ENCODE measurements around the gene NFKBIA. TPM values are rescaled to one million over a fixed set of nuclear protein-coding genes. Genes with fewer than 3 reads are reported as not detected.

Gene NFKBIA
- total RNA-seq, 1 experiment from 2014 or later: 99.4 TPM

DNA sequence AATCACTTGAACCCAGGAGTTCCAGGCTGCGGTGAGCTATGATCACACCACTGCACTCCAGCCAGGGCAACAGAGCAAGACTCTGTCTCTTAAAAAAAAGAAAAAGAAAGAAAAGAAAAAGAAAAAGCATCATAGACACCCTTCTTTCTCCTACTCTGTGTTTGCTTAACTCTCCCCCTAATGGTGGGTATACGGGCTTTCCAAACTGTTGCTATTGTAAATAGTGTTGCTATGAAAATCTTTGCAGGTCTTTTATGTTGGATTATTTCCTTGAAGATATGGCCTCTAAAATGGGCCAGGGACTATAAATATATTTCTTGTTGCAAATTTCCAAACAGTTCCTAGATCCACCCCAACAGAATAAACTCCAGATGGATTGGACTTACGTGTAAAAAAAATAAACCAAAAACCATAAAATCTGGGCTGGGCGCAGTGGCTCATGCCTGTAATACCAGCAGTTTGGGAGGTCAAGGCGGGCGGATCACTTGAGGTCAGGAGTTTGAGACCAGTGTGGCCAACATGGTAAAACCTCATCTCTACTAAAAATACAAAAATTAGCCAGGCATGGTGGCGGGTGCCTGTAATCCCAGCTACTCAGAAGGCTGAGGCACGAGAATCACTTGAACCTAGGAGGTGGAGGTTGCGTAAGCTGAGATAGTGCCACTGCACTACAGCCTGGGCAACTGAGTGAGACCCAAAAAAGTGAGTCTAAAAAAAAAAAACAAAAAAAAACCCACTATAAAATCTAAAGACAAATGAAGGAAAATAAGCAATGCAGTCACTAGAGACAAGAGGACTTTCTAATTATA, 25.9 kb downstream of the NFKBIA start:
- intact Hi-C loops (cut with micrococcal nuclease; ENCODE audit: unreplicated experiment): no loop called here
- no TSS peak for BruUV-seq (replicated peaks)

GRCh38 chr14:35375558-35376025, 29.0 kb downstream of the NFKBIA start:
- ChIA-PET CTCF (interaction anchor here (0.5 kb wide), 1 partner anchor 123 kb away, joined by 9 read pairs; no protein-coding TSS in a partner anchor), POLR2A (interaction anchor here (0.7 kb wide), 1 partner anchor 8 kb away, joined by 16 read pairs; no protein-coding TSS in a partner anchor)
- TF ChIP-seq POLR2AphosphoS5 (IDR thresholded peaks at IDR 0.05; ENCODE audit: low read depth, low read length) (no peak), SIN3A (IDR thresholded peaks at IDR 0.05; ENCODE audit: borderline replicate concordance, insufficient read depth, low read depth, low read length) (no peak), TCF7L2 (IDR thresholded peaks at IDR 0.05; ENCODE audit: low read depth, low read length) (no peak), CTCF (IDR thresholded peaks at IDR 0.05) (no peak)
- TF ChIP-seq, protein P1, sequence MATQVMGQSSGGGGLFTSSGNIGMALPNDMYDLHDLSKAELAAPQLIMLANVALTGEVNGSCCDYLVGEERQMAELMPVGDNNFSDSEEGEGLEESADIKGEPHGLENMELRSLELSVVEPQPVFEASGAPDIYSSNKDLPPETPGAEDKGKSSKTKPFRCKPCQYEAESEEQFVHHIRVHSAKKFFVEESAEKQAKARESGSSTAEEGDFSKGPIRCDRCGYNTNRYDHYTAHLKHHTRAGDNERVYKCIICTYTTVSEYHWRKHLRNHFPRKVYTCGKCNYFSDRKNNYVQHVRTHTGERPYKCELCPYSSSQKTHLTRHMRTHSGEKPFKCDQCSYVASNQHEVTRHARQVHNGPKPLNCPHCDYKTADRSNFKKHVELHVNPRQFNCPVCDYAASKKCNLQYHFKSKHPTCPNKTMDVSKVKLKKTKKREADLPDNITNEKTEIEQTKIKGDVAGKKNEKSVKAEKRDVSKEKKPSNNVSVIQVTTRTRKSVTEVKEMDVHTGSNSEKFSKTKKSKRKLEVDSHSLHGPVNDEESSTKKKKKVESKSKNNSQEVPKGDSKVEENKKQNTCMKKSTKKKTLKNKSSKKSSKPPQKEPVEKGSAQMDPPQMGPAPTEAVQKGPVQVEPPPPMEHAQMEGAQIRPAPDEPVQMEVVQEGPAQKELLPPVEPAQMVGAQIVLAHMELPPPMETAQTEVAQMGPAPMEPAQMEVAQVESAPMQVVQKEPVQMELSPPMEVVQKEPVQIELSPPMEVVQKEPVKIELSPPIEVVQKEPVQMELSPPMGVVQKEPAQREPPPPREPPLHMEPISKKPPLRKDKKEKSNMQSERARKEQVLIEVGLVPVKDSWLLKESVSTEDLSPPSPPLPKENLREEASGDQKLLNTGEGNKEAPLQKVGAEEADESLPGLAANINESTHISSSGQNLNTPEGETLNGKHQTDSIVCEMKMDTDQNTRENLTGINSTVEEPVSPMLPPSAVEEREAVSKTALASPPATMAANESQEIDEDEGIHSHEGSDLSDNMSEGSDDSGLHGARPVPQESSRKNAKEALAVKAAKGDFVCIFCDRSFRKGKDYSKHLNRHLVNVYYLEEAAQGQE (IDR thresholded peaks at IDR 0.05; ENCODE audit: insufficient read depth in 1 of 2, low read depth in 2 of 2, low read length in 1 of 2): no peak
- intact Hi-C loops (cut with micrococcal nuclease; ENCODE audit: unreplicated experiment): no loop called here
- ATAC-seq (peak; percentile 38; the same call in 1 of the 2 replicates), DNase-seq (ENCODE audit: low read depth, low spot score) (no peak)
- Histone ChIP-seq H3K9me3 (ENCODE audit: control insufficient read depth, insufficient read depth, low read depth, low read length) (no peaks in the 10 kb centered on the region), H3K27me3 (ENCODE audit: control insufficient read depth, insufficient read depth, low read length) (no peaks in the 10 kb centered on the region), H3K27ac (ENCODE audit: low read length) (peak overlapping the region; percentile 57; the same call in 1 of the 2 replicates), H3K4me1 (ENCODE audit: control insufficient read depth, insufficient read depth, low read length) (peaks cover 9% of the 10 kb centered on the region), H3K4me3 (ENCODE audit: low read depth in 2 of 2, low read length in 2 of 2) (no peak overlapping the region), H3K36me3 (ENCODE audit: control insufficient read depth, insufficient read depth, low read length) (no peaks in the 10 kb centered on the region)
- BruUV-seq (replicated peaks): no TSS peak
- in situ Hi-C loops (cut with HindIII; ENCODE audit: low pct_unique_long_range_greater_than_20kb, low sequenced_read_pairs): no loop called here

More for the DNA sequence above, 25.9 kb downstream of the NFKBIA start:
- CTCF ChIA-PET: interaction anchor here (0.6 kb wide), 3 partner anchors 11 to 116 kb away, joined by 3 to 11 read pairs (median 8); no protein-coding TSS in a partner anchor
- no peak for ATAC-seq
- DNase-seq (ENCODE audit: low read depth, low spot score): no peak
- in situ Hi-C loops (cut with HindIII; ENCODE audit: low pct_unique_long_range_greater_than_20kb, low sequenced_read_pairs): no loop called here
- Histone ChIP-seq H3K4me3 (ENCODE audit: low read depth in 2 of 2, low read length in 2 of 2) (no peak overlapping the region), H3K27me3 (ENCODE audit: control insufficient read depth, insufficient read depth, low read length) (no peaks in the 10 kb centered on the region), H3K9me3 (ENCODE audit: control insufficient read depth, insufficient read depth, low read depth, low read length) (no peaks in the 10 kb centered on the region), H3K4me1 (ENCODE audit: control insufficient read depth, insufficient read depth, low read length) (peaks cover 9% of the 10 kb centered on the region), H3K36me3 (ENCODE audit: control insufficient read depth, insufficient read depth, low read length) (no peaks in the 10 kb centered on the region), H3K27ac (ENCODE audit: low read length) (no peak overlapping the region)
- TF ChIP-seq POLR2AphosphoS5 (IDR thresholded peaks at IDR 0.05; ENCODE audit: low read depth, low read length) (no peak), SIN3A (IDR thresholded peaks at IDR 0.05; ENCODE audit: borderline replicate concordance, insufficient read depth, low read depth, low read length) (no peak), TCF7L2 (IDR thresholded peaks at IDR 0.05; ENCODE audit: low read depth, low read length) (no peak), CTCF (IDR thresholded peaks at IDR 0.05) (no peak)
- TF ChIP-seq, protein P1 (IDR thresholded peaks at IDR 0.05; ENCODE audit: insufficient read depth in 1 of 2, low read depth in 2 of 2, low read length in 1 of 2): no peak
- POLR2A ChIA-PET: no interaction called here

All from Panc1 (cell line).